NCI-H1436 (cell line): ENCODE measurements around the gene HUWE1.
"Not testable (repeated sequence)": the region's sequence is repeated elsewhere in the genome, so short reads cannot be mapped to it uniquely, and the experiment has no call there.

Experiments used
- DNase-seq: peaks from one replicate; lab custom pipeline; 2025; lab: John Stamatoyannopoulos, UW

HUWE1 gene

DNA sequence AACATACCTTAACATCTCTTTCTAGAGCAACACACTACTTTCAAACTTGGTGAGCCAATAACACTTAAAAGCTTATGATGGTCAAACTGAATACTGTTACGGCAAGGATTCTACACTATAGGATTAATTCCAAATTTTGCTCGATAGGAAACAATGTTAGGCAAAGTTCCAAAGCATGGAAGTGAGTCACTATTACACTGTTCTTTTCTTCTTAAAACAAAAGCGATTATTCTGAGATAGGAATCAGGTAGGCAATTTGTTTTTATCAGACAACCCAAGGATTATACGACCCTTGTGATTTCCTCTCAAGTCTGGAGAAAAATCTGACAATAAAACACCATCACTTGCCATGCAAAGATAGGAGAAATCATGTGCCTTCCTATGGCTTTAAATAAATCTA is 81.5 kb downstream of the HUWE1 start:
- DNase-seq: no peak

DNA sequence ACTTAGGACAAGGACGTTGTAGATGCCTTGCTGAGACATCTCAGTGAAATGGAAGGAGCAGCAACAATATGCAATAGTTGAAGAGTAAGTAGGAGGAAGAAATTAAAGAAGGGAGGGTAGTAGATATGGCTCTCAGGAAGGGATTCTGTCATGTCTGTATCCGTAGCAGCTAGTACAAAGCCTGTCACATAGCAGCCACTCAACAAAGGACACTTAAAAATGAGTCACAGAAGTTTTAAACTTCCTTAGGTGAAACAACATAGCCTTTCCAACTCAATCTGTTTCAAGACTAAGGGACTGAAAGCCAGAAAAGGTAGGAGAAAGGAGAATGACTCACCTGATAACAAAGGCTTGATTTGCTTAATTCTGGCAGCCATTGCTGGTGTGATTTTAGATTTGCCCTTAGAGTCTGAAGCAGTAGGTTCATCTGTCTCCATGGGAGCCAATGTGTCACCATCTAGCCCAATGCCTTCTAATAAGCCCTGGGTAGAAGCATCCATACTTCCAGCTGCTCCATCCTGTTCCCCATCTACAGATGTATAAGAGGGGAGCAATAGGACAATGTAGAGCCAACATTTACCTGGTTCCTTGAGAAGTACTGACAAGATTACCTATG is 86.6 kb downstream of the HUWE1 start:
- DNase-seq: no peak

DNA sequence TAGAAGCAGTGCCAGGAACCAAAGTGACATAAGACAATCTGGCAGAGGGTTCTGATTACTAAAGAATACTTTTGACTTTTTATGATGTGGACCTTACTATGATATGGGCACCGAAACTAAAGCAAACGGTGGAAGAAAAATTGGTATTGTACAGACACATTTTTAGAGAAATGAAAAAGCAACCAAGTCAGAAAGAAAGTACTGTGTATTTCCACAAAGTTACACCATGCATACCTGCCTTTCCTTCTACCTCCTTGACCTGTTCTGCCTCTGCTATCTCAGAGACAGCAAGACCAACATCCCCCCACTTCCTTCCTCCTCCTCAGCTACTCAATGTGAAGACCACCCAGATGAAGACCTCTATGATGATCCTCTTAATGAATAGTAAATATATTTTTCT is 88.3 kb downstream of the HUWE1 start:
- DNase-seq: no peak

DNA sequence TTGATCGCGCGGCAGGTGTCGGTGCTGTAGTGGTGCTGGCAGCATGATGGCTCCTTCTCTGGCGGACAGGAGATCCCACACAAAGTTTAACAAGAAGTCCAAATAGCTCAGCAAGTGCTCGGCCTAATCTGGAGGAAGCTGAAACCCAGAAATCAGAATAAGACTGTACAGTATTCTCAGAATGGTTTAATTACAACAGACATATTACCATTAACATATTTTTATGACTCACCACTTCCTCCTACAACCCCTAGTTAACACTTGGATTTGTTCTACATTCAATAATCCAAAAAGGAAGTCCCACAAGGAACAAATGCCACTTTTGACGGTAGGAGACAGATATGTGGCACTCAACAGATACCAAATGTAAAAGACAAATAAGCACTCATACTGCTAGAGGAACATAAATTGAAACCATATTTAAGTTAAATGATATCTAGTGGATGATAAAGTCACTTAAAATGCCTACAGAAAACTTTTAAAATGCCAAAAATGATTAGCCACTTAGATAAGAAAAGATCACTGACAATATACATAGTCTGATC is 91.2 kb downstream of the HUWE1 start:
- DNase-seq: no peak

DNA sequence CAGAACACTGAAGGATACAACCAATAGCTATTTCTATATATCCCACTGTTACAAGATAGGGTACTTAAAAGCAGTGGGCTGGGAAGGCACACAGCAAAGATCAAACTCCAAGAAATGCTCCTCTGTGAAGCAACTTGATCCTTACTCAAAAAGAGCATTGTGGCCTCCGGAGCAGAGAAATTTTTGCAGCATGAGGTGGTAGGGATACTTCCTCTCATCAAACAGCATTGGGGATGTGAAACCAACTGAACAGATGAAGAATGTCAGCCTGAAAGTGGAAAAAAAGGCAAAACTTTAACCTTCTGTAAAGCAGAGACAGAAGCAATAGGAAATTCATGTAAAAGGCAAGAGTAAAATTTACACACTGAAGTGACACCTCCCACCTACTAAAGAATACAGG is 92.2 kb downstream of the HUWE1 start:
- DNase-seq: no peak

DNA sequence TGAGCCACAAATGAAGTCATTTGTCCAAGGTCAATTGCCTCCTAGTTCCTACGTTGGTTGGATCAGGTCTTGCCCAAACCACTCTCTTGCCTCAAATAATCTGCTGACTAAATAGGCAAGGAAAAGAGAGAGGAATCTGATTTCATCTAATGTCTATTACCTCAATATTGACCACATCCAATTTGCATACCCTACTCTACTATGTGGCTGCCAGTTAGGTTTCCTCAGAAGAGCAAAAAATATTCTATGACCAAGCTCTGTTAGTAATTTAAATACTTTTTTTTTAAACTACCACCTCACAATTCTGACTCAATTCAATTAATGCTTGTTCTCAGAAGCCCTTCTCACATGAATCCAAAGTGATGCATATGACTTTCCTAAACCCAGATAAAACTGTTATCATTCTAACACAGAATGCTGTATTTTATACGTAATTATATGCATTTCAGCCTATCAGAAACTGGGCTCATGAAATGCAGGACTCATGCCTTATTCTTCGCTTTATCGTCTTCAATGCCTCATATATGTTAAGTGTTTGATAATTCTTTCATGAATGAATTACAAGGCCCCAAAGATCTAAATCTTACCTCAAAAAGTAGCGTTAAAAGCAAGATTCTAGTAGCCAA is 98.6 kb downstream of the HUWE1 start:
- no peak for DNase-seq

DNA sequence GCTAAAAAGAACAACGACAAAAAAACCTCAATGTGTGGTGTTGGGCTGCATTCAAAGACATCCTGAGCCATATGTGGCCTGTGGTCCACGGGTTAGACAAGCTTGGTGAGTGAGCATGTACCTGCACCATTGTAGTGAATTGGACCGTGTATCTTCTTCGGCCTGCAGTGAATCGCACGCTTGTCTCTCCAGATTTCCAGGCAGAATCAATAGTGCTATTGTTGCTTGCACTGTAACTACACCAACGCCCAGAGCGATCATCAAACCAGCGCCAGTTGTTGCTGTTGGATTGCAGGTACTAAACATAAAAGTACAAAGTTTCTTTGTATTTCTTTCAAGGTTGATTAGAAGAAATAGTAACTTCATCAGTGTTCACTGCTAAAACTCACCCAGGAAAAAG is 101.6 kb downstream of the HUWE1 start:
- no peak for DNase-seq

DNA sequence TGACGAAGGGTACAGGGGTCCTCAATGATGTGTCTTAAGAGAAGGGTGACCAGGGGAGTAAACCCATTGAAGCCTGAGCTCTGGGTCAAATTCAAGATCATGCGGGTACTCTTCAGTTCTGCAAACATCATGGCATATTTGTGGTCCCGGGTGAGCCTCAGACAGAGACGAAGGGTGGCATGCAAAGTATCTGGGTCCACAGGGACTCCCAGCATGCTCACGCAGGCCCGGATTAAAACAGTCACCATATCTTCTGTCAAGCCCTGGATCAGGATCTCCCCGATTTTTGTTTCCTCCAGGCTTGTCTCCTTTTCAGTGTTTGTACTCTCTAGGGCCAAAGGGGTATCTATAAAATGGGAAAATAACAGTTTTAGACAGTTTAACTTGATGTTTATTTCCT is 102.9 kb downstream of the HUWE1 start:
- DNase-seq: no peak

DNA sequence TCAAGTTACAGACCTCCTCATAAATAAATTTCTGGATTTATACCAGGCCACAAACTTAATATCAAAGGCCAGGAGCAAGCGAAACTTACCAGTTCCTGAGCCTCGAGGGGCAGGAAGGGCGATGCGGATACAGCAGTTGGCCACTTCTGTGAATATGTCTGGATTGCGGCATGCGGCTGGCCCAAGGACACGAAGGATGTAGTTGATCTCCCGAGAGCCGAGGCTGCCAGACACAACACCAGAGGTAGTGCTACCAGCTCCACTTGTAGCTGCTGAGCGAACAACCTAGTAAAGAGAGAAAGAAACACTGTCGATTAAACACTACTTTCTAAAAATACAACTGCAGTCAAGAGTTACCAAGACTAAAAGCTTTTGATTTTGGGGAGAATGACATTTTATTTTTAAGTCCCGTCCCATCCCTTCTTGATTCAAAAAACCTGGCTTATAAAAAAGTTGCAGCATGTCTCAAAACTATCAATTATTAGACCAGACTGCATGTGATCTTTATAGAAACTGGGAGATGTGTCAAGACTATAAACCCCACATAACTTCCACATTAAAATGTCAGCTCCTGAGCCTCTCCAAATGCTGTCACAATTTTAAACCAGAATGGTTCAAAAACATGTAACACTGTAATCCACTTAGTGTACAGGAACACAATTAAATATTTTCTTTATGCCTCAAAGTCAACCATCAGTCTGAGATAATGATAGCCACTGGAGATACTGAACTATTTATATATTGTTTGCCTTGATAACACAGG is 105.6 kb downstream of the HUWE1 start:
- no peak for DNase-seq

DNA sequence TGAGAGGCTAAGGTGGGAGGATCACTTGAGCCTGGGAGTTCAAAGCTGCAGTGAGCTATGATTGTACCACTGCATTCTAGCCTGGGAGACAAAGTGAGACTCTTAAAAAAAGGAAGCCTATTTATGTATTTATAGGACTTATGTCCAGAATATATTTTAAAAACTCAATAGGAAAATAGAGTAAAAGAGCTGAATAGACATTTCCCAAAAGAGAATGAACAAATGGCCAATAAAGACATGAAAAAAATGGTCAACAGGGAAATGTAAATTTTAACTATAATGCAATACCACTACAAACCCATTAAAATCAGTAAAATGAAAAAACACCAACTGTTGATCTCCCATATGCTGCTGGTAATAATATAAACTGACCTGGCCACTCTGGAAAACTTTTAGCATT is 115.0 kb downstream of the HUWE1 start:
- DNase-seq: no peak

DNA sequence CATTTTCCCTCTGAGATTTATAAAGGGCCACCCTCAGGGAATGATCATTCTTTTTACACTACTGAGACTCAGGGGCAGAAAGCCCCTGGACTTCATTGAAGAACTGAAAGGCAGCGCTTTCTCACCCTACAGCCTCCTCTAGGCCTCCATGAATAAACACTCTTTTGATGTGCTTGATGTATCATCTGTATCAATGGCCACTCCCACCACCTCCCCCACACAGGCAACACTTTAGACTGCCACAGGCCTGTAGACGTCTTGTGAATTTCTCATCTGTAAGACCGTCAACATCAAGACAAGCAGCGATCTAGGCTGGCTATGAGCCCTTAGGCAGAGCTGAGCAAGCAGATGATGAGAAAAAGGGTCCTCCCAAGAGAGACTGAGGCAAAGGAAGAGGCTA is 123.2 kb downstream of the HUWE1 start:
- DNase-seq: no peak

DNA sequence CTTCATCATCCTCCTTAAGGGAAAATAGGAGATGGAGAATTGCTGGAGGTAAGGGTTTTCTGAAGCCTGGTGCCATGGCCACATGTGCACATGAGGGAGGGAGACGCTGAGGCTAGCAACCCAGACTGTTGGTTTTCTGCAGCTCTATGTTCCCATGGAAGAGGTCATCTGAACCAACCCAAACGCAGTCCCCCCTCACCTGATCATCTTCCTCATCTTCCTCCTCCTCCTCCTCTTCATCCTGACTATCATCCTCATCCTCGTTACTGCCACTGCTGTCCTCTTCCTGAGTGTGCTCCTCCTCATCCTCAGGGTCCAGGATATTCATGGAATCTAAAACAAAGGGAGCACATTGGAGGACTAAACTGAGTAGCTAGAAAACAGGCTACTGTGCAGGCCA is 124.6 kb downstream of the HUWE1 start:
- DNase-seq: no peak

DNA sequence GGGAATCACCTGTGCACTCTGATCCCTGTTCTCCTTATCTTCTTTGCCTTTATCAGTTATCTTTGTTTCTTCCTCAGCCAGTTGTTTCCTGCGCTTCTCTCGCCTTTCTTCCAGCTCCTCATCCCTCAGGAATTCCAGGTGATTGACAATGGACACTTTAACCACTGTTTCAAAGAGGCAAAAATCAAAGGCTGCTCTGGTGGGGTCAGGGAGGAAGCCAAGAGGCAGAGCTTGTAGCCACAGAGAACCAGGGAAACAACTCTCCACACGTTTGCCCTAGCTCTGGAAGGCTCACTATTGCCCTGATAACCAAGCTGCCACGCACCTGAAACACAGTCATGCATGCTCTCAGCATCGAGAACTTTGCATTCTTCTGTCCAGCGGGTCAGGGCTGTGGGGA is 127.9 kb downstream of the HUWE1 start:
- no peak for DNase-seq

DNA sequence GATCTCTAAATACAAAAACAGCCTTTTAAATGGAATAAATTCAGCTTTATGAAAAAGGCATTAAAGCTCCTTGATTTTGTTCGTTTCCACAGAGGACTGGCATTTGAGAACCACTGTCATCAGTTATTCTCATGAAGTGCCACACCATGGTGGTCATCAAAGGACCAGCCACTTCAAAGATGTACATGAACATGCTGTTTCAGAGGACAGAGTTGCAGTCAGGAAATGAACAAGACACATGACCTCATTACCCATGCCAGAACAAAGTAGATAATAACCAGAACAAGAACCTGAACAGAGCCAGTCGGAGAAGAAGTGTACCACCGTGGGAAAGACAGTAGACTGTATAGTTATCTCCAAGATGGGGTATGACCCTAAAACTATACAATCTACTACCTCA is 129.7 kb downstream of the HUWE1 start:
- DNase-seq: no peak

DNA sequence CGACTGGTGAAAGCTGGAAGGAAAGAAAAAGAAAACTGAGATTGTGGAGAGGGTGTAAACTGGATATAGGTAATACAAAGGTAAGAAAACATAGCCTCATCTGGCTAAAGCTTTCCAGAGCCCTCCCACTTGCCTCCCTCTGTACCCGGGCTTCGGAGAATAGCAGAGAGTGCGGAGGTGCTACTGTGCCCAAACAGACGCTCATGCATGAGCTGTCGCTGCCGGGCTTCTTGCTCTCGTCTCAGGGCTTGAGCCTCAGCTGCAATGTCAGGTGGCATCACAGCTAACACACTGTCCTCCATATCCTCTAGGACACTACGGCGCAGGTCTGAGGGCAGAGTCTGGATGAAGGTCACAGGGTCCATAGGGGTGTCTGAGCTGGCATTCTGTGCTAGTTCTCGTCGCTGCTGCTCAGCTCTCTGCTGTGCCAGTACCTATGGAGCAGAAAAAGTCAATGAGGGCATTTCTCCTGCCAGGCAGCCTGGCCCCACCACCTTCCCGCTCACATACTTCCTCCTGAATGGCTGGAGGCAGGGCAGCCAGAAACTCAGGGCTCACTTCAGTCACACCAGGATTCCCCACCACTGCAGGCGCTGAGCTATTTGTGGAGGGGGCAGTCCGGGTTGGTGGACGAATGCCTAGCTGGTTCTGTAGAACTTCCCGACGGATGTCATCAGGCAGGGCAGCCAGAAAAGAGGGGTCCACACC is 135.6 kb downstream of the HUWE1 start:
- no peak for DNase-seq

DNA sequence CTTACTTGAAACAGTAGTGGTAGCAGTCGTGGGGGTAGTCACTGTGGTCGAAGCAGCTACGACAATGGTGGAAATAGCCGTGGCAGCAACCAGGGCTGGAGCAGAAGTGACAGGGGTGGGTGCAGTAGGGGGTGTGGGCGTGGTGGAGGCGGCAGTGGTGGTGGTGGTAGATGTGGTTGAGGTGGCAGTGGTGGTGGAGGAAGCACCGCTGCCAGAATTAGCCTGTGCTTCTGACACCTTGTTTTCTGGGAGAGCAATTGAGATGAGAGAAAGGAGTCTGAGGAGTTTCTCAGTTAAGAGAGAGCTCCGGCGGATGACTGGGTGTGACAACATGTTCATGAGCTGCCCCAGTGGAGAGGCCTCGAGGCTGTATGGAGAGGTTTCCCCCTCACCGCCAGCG is 138.9 kb downstream of the HUWE1 start:
- DNase-seq: no peak

DNA sequence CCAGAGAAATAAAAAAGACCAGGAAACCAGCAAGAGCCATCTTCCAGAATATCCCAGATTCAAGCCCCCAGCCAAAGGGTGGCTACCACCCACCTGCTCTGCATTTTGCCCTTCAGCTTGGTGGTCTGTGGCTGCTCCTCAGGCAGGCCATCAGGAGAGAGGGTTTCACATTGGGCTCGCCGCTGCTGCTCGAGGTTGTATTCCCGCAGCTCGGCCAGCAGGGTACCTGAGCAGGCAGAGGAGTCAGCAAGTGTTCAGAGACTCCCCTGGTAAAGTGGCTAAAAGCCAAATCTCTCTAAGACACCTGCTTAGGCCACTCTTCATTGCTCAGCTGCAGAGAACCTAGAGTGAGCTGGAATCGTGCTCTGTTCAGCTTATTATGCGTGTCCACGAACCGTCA is 141.6 kb downstream of the HUWE1 start:
- no peak for DNase-seq

DNA sequence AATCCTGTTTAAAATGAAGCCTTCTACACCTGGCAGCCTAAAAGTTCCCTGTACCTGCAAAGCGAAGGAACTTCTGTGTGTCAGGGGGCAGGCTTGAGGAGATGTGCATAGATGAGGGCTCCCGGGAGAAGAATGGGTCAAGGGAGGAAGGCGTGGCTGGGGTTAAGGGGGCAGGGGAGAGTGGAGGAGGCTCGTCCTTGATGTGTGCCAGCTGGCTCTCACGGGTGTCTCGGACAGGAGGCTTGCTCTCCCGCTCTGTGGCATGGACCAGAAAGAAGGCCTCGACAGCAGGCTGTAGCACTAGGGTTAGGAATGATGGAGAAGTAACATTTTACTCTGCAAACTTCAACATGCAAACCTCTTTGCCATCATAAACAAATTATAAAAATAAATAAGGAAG is 147.7 kb downstream of the HUWE1 start:
- DNase-seq: no peak

DNA sequence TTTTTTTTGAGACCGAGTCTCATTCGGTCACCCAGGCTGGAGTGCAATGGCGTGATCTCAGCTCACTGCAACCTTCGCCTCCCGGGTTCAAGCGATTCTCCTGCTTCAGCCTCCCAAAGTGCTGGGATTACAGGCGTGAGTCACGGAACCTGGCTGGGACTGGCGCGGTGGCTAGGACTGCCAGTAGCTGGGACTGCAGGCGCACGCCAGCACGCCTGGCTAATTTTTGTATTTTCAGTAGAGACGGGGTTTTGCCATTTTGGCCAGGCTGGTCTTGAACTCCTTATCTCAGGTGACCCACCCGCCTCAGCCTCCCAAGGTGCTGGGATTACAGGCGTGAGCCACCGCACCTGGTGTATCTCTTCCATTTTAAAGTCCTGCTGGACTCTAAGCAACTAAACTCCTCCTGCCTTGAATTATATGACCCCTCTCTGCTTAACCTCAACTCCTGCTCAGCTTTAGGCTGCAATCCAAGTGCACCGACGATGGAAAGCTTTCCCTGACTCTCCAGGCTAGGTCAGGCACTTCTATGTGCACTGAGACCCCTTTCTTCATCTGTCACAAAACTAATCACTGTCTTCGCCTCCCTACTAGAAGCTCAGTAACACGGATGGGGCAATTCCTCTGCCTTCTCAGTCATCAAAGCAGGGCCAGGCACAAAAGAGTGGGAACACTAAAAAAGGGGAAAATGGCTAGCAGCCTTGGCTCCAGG is 155.1 kb downstream of the HUWE1 start:
- DNase-seq: not testable (repeated sequence)

DNA sequence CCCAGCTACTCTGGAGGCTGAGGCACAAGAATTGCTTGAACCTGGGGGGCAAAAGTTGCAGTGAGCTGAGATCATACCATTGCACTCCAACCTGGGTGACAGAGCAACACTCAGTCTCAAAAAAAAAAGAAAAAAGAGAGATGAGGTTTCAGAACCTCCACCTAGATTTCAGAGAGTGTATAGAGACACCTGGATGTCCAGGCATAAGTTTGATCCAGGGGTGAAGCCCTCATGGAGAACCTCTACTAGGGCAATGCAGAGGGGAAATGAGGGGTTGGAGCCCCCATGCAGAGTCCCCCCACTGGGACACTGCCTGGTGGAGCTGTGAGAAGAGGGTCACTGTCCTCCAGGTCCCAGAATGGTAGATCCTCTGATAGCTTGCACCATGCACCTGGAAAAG is 159.5 kb downstream of the HUWE1 start:
- DNase-seq: no peak

DNA sequence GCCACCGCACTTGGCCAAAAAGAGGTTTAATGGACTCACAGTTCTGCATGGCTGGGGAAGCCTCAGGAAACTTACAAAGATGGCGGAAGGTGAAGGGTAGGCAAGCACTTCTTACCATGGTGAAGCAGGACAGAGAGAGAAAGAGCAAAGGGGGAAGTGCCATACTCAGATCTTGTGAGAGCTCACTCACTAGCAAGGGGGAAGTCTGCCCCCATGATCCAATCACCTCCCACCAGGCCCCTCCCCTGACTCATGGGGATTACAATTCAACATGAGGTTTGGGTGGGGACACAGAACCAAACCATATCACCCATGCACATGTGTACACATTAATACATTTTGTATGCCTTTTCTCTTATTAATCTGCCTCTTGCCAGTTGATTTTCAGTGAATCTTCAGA is 175.2 kb downstream of the HUWE1 start:
- no peak for DNase-seq

DNA sequence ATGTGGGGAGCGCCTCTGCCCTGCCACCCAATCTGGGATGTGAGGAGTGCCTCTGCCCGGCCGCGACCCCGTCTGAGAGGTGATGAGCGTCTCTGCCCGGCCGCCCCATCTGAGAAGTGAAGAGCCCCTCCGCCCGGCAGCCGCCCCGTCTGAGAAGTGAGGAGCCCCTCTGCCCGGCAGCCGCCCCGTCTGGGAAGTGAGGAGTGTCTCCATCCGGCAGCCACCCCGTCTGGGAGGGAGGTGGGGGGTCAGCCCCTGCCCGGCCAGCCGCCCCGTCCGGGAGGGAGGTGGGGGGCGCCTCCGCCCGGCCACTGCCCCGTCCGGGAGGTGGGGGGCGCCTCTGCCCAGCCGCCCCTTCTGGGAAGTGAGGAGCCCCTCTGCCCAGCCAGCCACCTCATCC is 182.5 kb downstream of the HUWE1 start:
- not testable (repeated sequence) for DNase-seq
